GM19238 (cell line): ENCODE measurements around the gene SHFL.

Experiments
- DNase-seq: peaks from one replicate; pipeline ENCODE4 v3.0.0; 2011; ENCODE audit warnings: low spot score; ENCODE audit not compliant: insufficient read length

The SHFL gene

DNA sequence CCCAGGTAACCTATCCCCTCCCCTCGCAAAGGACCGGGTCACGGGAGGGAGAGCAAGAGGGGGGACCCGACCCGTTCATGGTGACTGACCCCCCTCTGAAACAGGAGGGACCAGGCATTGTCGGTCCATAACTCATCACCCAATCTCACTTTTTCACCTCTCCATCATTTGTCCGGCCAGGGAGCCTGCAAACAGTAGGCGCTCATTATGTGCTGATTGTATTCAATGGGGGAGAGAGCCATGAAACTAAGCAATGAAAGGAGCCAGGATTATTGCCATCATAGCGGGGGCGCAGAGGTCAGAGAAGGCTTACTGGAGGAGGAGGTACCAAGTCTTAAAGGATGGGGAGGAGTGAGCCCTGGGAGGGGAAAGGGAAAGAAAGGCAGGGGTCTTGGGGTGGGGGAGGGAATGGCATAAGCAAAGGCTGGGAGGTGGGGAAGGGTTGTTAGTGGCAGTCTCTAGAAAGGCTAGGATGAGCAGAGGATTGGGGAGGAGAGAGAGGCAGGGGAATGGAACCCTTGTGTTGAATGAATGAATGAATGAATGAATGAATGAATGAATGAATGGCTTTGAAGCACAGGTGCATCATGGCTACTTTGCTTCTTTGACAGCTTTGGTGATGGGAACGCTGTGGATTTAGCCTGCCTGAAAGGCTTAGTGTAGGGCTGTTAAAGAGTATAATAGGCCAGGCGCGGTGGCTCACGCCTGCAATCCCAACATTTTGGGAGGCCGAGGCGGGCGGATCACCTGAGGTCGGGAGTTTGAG, 1.4 kb downstream of the SHFL start:
- no peak for DNase-seq

- no peak for DNase-seq
Measured at GRCh38 chr19:10088949-10089554, 2.9 kb downstream of the SHFL start.

DNA sequence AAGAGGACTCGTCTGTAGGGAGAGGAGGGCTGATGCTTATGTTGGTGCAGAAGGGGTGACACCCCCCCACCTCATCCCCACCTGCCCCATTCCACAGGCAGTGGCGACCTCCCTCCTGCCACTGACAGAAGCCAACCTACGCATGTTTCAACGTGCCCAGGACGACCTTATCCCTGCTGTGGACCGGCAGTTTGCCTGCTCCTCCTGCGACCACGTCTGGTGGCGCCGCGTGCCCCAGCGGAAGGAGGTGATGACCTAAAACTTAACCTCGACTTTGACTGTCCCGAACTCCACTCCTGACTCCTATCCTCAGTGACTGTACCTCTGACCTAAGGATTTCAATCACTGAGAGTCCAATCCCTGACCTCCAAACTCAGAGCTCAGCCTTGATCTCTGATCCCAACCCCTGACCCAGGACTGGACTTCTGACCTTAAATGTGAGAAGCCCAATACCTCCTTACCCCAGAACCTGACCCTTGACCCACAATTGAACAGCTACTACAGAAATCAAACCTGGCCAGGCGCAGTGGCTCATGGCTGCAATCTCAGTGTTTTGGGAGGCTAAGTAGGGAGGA, 3.8 kb downstream of the SHFL start:
- DNase-seq: no peak

- no peak for DNase-seq
Measured at GRCh38 chr19:10091370-10091687, 5.2 kb downstream of the SHFL start.

GRCh38 chr19:10091895-10092641, 6.0 kb downstream of the SHFL start:
- DNase-seq: no peak

DNA sequence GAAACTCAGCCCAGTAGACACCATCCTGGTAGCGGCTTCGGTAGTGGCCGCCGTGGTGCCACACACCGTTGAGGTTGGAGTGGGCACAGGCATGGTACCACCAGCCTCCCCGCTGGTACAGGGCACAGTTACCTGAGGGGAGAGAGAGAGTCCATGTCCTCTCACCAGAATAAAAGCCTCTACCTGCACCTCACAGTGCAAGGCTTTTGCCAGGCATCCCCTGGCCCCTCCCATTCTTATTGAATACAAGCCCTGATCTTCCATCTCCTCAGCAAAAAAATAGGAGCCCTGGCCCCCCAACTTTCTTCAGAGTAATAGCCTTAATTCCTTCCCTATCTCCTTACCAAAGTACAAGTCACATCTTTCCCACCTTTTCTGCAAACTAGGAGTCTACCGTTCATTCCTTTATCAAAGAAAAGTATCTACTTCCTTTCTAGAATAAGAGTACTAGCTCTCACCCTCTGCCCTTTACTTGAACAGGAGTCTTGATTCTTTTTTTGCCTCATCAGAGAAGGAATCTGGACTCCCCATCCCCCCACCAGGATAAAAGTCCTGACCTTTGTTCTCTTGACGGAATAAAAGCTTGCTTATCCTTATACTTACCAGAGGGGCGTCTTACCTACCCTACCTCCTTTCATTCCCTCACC, 6.7 kb downstream of the SHFL start:
- no peak for DNase-seq

- no peak for DNase-seq
Measured at GRCh38 chr19:10093295-10094186, 7.4 kb downstream of the SHFL start.

GRCh38 chr19:10095622-10095947, 9.5 kb downstream of the SHFL start:
- DNase-seq: no peak

- peak; percentile 98 for DNase-seq
Measured at GRCh38 chr19:10095948-10096614, 10.0 kb downstream of the SHFL start.

- DNase-seq: no peak
Measured at GRCh38 chr19:10096615-10096963, 10.5 kb downstream of the SHFL start.

DNA sequence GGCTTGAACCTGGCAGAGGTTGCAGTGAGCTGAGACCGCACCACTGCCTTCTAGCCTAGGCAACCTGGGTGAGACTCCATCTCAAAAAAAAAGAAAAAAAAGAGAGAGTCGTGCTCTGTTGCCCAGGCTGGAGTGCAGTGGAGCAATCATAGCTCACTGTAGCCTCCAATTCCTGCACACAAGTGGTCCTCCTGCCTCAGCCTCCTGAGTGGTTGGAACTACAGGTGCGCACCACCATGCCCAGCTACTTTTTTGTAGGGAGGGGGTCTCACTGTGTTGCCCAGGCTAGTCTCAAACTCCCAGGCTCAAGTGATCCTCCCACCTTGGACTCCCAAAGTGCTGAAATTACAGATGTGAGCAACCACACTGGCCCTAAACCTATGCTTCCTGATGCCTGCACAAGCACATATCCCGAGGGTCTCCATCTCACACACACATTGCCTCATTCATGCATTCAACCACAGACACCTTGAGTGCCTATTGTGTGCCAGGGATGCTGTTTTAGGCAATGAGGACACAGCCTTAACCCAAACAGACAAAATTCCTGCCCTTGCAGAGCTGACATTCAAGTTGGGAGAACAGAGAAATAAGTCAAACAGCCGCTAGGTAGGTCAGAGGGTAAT, 14.2 kb downstream of the SHFL start:
- no peak for DNase-seq

DNA sequence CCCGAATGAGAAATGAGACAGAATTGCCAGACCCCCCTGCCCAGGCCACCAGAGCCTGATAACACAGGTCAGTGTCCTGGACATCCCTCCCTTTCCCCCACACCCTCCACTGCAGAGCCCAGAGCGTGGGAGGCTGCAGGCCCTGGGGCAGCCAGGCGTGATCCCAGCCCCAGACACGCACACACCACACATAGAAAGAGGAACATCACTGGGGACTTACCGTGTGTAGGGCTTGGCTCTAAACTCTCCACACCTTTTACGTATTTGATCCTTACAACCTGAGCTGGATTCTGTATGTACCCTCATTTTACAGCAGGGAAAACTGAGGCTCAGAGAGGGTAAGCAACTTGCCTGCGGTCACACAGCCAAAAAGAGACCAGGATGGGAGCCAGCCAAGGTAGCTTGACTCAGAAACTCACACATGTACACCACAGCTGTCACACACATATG, 16.7 kb downstream of the SHFL start:
- DNase-seq: no peak

DNA sequence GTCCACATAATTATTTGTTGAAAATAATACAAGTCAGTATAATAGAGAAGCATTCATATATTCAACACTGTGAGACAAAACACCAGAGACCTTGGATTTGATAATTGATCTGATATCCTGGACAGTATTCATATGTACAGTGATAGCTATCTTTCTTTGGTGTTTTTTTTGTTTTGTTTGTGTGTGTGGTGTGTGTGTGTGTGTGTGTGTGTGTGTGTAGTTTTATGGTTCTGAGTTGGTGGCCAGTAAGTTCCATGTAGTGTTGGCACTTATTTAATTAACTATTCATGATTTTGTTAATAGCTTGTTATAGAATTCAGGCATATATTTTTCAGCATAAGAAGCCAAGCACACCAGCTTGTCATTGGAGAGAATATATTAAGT, 18.0 kb downstream of the SHFL start:
- no peak for DNase-seq

GRCh38 chr19:10104665-10105508, 18.8 kb downstream of the SHFL start:
- DNase-seq: no peak

- DNase-seq: no peak
Measured at GRCh38 chr19:10105509-10106099, 19.5 kb downstream of the SHFL start.

- peak; percentile 99 for DNase-seq
Measured at GRCh38 chr19:10106100-10106936, 20.2 kb downstream of the SHFL start, which contains the start of gene PPAN. Gene PPAN (plus strand): TSS chr19:10106362. CDS start chr19:10106395, 33 bp downstream.

DNA sequence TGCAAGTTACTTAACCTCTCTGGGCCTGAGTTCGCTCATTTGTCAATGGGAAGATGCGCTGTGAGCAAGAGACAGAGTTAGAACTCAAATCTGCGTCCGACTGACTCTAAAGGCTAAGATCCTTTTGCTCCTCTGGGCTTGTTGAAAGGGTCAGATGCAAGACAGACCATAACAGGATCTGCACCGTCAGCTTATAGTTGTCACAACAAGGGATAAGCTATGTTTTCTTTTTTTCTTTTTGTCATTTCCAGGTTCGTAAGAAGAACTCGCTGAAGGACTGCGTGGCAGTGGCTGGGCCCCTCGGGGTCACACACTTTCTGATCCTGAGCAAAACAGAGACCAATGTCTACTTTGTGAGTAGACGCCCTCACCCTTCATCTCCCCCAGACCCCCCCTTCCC, 21.1 kb downstream of the SHFL start:
- no peak for DNase-seq
